H1 (cell line): Measurements from ENCODE around the gene XRCC6. TPM values are rescaled to one million over a fixed set of nuclear protein-coding genes. Genes with fewer than 3 reads are reported as not detected.
"Not testable (repeated sequence)": the region's sequence is repeated elsewhere in the genome, so short reads cannot be mapped to it uniquely, and the experiment has no call there.

Experiments used
- CTCF ChIA-PET: fragments of 300-600 bp; sonication (Branson Sonifier 250); formaldehyde crosslinking; loops from one replicate; lab custom pipeline; 2021; ENCODE audit not compliant: partially characterized antibody; lab: Charles Lee
- POLR2A ChIA-PET: fragments of 300-600 bp; sonication (Branson Sonifier 250); formaldehyde crosslinking; loops from one replicate; lab custom pipeline; 2021; ENCODE audit warnings: inconsistent platforms; ENCODE audit not compliant: partially characterized antibody; lab: Charles Lee
- DNase-seq, 2 experiments: peaks; one replicate each; pipeline versions ENCODE4 v3.0.0 to v3.0.0-alpha.2; 2010 to 2022; ENCODE audit warnings: low spot score in 2 of 2, low read depth in 1 of 2, mixed read lengths in 1 of 2
- FAIRE-seq: peaks from 2 replicates; lab custom pipeline; 2011; peaks lifted over from hg19 to GRCh38; lab: Jason Lieb, UNC
- H2AFZ ChIP-seq: 2 replicates; pipeline ENCODE4 v1.8.1; 2012; ENCODE audit warnings: low read length, inconsistent platforms
- H2AK5ac ChIP-seq: 2 replicates; pipeline ENCODE4 v1.6.1; 2013; ENCODE audit warnings: low read depth, low read length
- H2BK120ac ChIP-seq: replicated peaks from 2 replicates; pipeline ENCODE3; 2013; ENCODE audit warnings: low read depth, low read length, inconsistent platforms
- H2BK12ac ChIP-seq: 2 replicates; pipeline ENCODE4 v1.6.1; 2013; ENCODE audit warnings: low read depth, low read length
- H2BK15ac ChIP-seq: 2 replicates; pipeline ENCODE4 v1.6.1; 2013; ENCODE audit warnings: low read length
- H2BK20ac ChIP-seq: 2 replicates; pipeline ENCODE4 v1.6.1; 2013; ENCODE audit warnings: low read length
- H2BK5ac ChIP-seq: 2 replicates; pipeline ENCODE4 v1.6.1; 2013; ENCODE audit warnings: low read depth, low read length
- H3K14ac ChIP-seq: 2 replicates; pipeline ENCODE4 v1.6.1; 2013; ENCODE audit warnings: inconsistent platforms; ENCODE audit not compliant: insufficient read length
- H3K18ac ChIP-seq: 2 replicates; pipeline ENCODE4 v1.6.1; 2013; ENCODE audit warnings: low read length; ENCODE audit errors: extremely low read depth
- H3K23ac ChIP-seq: 2 replicates; pipeline ENCODE4 v1.6.1; 2013; ENCODE audit warnings: inconsistent platforms; ENCODE audit not compliant: insufficient read length
- H3K23me2 ChIP-seq: 2 replicates; pipeline ENCODE4 v1.6.1; 2013; ENCODE audit warnings: low read depth, low read length
- H3K27ac ChIP-seq: 2 replicates; pipeline ENCODE4 v1.6.1; 2011; ENCODE audit warnings: low read depth, low read length, inconsistent platforms
- H3K27me3 ChIP-seq, 4 experiments: replicated peaks in 1 of 4; 1 replicate in 1 of 4; 2 replicates in 3 of 4; pipeline versions ENCODE4 v1.6.1 to v1.8.1; 2011 to 2013; ENCODE audit warnings: low read length in 3 of 4, mild to moderate bottlenecking in 3 of 4, inconsistent platforms in 2 of 4, mixed read lengths in 2 of 4, moderate library complexity in 1 of 4; ENCODE audit not compliant: control insufficient read depth in 3 of 4, insufficient read depth in 3 of 4; ENCODE audit errors: extremely low read depth in 1 of 4
- H3K36me3 ChIP-seq, 4 experiments: 2 replicates each; pipeline versions ENCODE4 v1.6.1 to v1.8.1; 2011 to 2013; ENCODE audit warnings: mild to moderate bottlenecking in 4 of 4, low read length in 3 of 4, moderate library complexity in 2 of 4, control low read depth in 1 of 4, inconsistent platforms in 1 of 4; ENCODE audit not compliant: insufficient read depth in 4 of 4, control insufficient read depth in 2 of 4
- H3K4ac ChIP-seq: replicated peaks from 2 replicates; pipeline ENCODE3; 2013; ENCODE audit warnings: low read length, low read depth, mixed read lengths, inconsistent platforms; ENCODE audit not compliant: insufficient read length
- H3K4me1 ChIP-seq, 4 experiments: replicated peaks in 1 of 4; 1 replicate in 1 of 4; 2 replicates in 3 of 4; pipeline versions ENCODE4 v1.6.1 to v1.8.1; 2011 to 2013; ENCODE audit warnings: low read length in 3 of 4, inconsistent platforms in 2 of 4, mixed read lengths in 1 of 4; ENCODE audit not compliant: insufficient read depth in 4 of 4, control insufficient read depth in 3 of 4
- H3K4me2 ChIP-seq, 2 experiments: 2 replicates each; pipeline versions ENCODE4 v1.6.1 to v1.8.1; 2011 to 2013; ENCODE audit warnings: low read depth in 2 of 2, low read length in 2 of 2, control low read depth in 1 of 2, inconsistent platforms in 1 of 2, mild to moderate bottlenecking in 1 of 2; ENCODE audit not compliant: insufficient read depth in 1 of 2
- H3K4me3 ChIP-seq, 4 experiments: fragments of 200-600, 300-600 bp in 1 of 4; sonication (generic), shearing (Covaris generic), sonication (Bioruptor Twin) in 1 of 4; 2 replicates each; pipeline versions ENCODE4 v1.5.1 to v1.8.1; 2011 to 2016; ENCODE audit warnings: low read length in 4 of 4, low read depth in 3 of 4, control low read depth in 2 of 4, inconsistent platforms in 2 of 4, mild to moderate bottlenecking in 2 of 4, mixed read lengths in 1 of 4, moderate library complexity in 1 of 4; ENCODE audit not compliant: insufficient read depth in 2 of 4; ENCODE audit errors: extremely low read depth in 1 of 4
- H3K56ac ChIP-seq: replicated peaks from 2 replicates; pipeline ENCODE3; 2013; ENCODE audit warnings: low read depth, mild to moderate bottlenecking, mixed read lengths, low read length, inconsistent platforms; ENCODE audit not compliant: insufficient read length
- H3K79me1 ChIP-seq: 2 replicates; pipeline ENCODE4 v1.6.1; 2013; ENCODE audit warnings: low read depth, low read length, control low read depth
- H3K79me2 ChIP-seq, 2 experiments: 2 replicates each; pipeline versions ENCODE4 v1.6.1 to v1.8.1; 2012 to 2013; ENCODE audit warnings: low read length in 2 of 2, mild to moderate bottlenecking in 2 of 2, inconsistent platforms in 1 of 2; ENCODE audit not compliant: insufficient read depth in 2 of 2, control insufficient read depth in 1 of 2
- H3K9ac ChIP-seq, 4 experiments: replicated peaks in 1 of 4; 1 replicate in 1 of 4; 2 replicates in 3 of 4; pipeline versions ENCODE4 v1.6.1 to v1.8.1; 2011 to 2013; ENCODE audit warnings: low read depth in 3 of 4, low read length in 3 of 4, control low read depth in 2 of 4, mild to moderate bottlenecking in 2 of 4, moderate library complexity in 2 of 4, inconsistent platforms in 1 of 4; ENCODE audit errors: extremely low read depth in 1 of 4
- H3K9me3 ChIP-seq, 2 experiments: 2 replicates each; pipeline versions ENCODE4 v1.6.1 to v1.8.1; 2012 to 2013; ENCODE audit warnings: mild to moderate bottlenecking in 2 of 2, moderate library complexity in 2 of 2, control low read depth in 1 of 2, inconsistent platforms in 1 of 2, low read depth in 1 of 2, low read length in 1 of 2, mixed read lengths in 1 of 2; ENCODE audit not compliant: insufficient read depth in 2 of 2
- H4K20me1 ChIP-seq, 2 experiments: replicated peaks in 1 of 2; 2 replicates each; pipeline versions ENCODE3 to v1.8.1; 2011 to 2013; ENCODE audit warnings: inconsistent platforms in 2 of 2, low read length in 2 of 2, mild to moderate bottlenecking in 1 of 2; ENCODE audit not compliant: insufficient read depth in 2 of 2, control insufficient read depth in 1 of 2
- H4K5ac ChIP-seq: 2 replicates; pipeline ENCODE4 v1.6.1; 2013; ENCODE audit warnings: low read length, low read depth, mixed read lengths, inconsistent platforms; ENCODE audit not compliant: insufficient read length
- H4K8ac ChIP-seq: 2 replicates; pipeline ENCODE4 v1.8.0; 2013; ENCODE audit warnings: mild to moderate bottlenecking, moderate library complexity, low read length, inconsistent platforms; ENCODE audit not compliant: insufficient read depth; ENCODE audit errors: extremely low read depth
- H4K91ac ChIP-seq: replicated peaks from 2 replicates; pipeline ENCODE3; 2013; ENCODE audit warnings: low read length, mixed read lengths, inconsistent platforms; ENCODE audit not compliant: insufficient read length
- WGBS, 2 experiments: shearing (Covaris generic) in 1 of 2; methylation state at CpG; one replicate each; pipeline versions ENCODE4 v1.1.6 to v1.1.7; 2013 to 2015; ENCODE audit warnings: low lambda C conversion rate in 2 of 2, mixed read lengths in 2 of 2, inconsistent platforms in 1 of 2, low coverage in 1 of 2, missing lambda C conversion rate in 1 of 2; ENCODE audit not compliant: insufficient replicate concordance in 2 of 2, insufficient coverage in 1 of 2, insufficient read length in 1 of 2; ENCODE audit errors: extremely low coverage in 1 of 2, missing lambda C conversion rate in 1 of 2; 5-methylcytosine and 5-hydroxymethylcytosine counted together
- polyA plus RNA-seq, 7 experiments: library from polyadenylated mRNA; depleted of rRNA in 3 of 7; stranded (reverse) in 5 of 7; unstranded in 2 of 7; fragments of >200 nt in 5 of 7; fragments of 200-250 nt in 2 of 7; gene quantifications; 1 replicate in 5 of 7; 2 replicates in 1 of 7; 4 replicates in 1 of 7; pipeline versions ENCODE4 v1.2.1 to v1.2.3, GENCODE V29; 2011 to 2013; ENCODE audit warnings: missing spikeins in 2 of 7, mixed read lengths in 2 of 7
- total RNA-seq: library from RNA; stranded (reverse); fragmentation: NEBNext Ultra II Directional; extraction: Animal tissue kit (Norgen Biotek cat#: 25700); gene quantifications from 2 replicates; pipeline ENCODE4 v1.2.1, GENCODE V29; 2021

The XRCC6 gene
- total and polyA plus RNA-seq, 2 of the 8 experiments (the other 6 are each of a cell fraction or from before 2014, with no cell fraction given) = 150 to 490 TPM

DNA sequence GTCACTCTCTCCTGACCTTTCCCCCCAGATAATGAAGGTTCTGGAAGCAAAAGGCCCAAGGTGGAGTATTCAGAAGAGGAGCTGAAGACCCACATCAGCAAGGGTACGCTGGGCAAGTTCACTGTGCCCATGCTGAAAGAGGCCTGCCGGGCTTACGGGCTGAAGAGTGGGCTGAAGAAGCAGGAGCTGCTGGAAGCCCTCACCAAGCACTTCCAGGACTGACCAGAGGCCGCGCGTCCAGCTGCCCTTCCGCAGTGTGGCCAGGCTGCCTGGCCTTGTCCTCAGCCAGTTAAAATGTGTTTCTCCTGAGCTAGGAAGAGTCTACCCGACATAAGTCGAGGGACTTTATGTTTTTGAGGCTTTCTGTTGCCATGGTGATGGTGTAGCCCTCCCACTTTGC lies 42.5 kb downstream of the XRCC6 start:
- not testable (repeated sequence) for H2BK15ac ChIP-seq, H3K27me3 ChIP-seq, H3K4me2 ChIP-seq, H4K8ac ChIP-seq, H3K14ac ChIP-seq, H3K27ac ChIP-seq, H2BK5ac ChIP-seq, H3K4ac ChIP-seq, H3K9ac ChIP-seq, H2AFZ ChIP-seq, H3K4me1 ChIP-seq, H2BK120ac ChIP-seq, H3K79me2 ChIP-seq, H3K4me3 ChIP-seq, H4K20me1 ChIP-seq, H3K9me3 ChIP-seq, FAIRE-seq, H2AK5ac ChIP-seq, H4K5ac ChIP-seq, H3K79me1 ChIP-seq, H3K23ac ChIP-seq, H3K23me2 ChIP-seq, H4K91ac ChIP-seq, H2BK20ac ChIP-seq, H2BK12ac ChIP-seq, H3K56ac ChIP-seq, H3K18ac ChIP-seq, DNase-seq
- POLR2A ChIA-PET = interaction anchor here (1.2 to 5.4 kb wide), 4 partner anchors 9 to 19 kb away, joined by 4 to 34 read pairs (median 5); no protein-coding TSS in a partner anchor
- CTCF ChIA-PET = interaction anchor here (0.6 to 1.7 kb wide), 6 partner anchors 10 to 800 kb away, joined by 3 to 4 read pairs (median 3); no protein-coding TSS in a partner anchor
- H3K36me3 ChIP-seq = peaks cover 24 to 65% (median 40%) of the 10 kb centered on the region in 4 experiments
- 94% methylated on average over 9 of the region's 9 CpGs; no CpG with 5 or more reads in 1 of the 2 experiments for WGBS, 2 experiments
